GM12801 (cell line): Measurements from ENCODE around the gene ARSJ.

Experiments used
- TF ChIP-seq, protein P1 (sequence below): IDR thresholded peaks from one replicate; pipeline ENCODE4 v1.5.1; 2011; ENCODE audit warnings: control low read depth; ENCODE audit not compliant: insufficient read length; ENCODE audit errors: extremely low read depth

Gene ARSJ

DNA sequence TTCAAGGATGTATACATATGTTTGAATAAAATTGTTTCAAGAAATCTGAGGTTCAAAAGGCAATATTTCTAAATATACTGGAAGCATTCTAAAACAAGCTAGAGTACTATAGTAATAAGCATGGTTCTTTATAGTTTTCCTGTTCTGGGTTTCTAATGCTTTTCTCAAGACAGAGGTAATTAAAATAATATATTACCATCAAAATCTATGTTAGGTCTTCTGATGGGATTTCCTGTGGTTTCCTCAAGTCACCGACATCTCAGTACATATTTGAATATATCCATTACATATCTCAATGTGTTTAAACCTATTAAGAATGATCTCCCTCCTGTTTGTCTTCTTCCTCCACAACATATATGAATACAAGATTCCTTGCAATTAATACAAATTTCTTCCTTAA is 25.6 kb downstream of the ARSJ start:
- TF ChIP-seq, protein P1, sequence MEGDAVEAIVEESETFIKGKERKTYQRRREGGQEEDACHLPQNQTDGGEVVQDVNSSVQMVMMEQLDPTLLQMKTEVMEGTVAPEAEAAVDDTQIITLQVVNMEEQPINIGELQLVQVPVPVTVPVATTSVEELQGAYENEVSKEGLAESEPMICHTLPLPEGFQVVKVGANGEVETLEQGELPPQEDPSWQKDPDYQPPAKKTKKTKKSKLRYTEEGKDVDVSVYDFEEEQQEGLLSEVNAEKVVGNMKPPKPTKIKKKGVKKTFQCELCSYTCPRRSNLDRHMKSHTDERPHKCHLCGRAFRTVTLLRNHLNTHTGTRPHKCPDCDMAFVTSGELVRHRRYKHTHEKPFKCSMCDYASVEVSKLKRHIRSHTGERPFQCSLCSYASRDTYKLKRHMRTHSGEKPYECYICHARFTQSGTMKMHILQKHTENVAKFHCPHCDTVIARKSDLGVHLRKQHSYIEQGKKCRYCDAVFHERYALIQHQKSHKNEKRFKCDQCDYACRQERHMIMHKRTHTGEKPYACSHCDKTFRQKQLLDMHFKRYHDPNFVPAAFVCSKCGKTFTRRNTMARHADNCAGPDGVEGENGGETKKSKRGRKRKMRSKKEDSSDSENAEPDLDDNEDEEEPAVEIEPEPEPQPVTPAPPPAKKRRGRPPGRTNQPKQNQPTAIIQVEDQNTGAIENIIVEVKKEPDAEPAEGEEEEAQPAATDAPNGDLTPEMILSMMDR = no peak

DNA sequence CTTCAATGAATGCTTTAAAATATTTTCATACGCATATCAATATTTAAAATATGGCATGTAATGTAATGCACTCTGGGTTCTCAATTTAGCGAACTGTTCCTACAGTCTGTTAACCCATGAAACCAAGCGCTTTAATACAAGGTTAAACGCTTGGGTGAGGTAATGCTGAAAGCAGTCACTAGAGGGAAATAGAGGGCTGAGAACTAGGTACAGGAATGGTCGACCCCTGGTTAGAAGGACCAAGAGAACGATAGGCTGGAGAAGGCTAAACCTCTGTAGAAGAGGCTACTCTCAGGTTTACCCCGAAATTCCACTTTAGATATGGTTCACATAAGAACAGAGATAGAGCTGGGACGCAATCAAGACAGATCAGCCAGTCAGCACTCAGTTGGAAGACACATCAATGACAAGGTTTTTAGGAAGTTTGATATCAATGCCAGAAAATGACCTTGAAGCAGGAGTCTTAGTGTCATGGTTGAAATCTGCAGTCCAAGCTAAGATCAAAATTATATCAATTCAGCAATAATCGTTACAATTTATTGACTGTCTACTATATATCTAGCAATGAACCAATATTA is 26.9 kb downstream of the ARSJ start:
- TF ChIP-seq, protein P1 = no peak

- TF ChIP-seq, protein P1 = no peak
Observed at GRCh38 chr4:113951263-113951662, 28.2 kb downstream of the ARSJ start.

- TF ChIP-seq, protein P1 = no peak
Observed at GRCh38 chr4:113950207-113950606, 29.2 kb downstream of the ARSJ start.

GRCh38 chr4:113947484-113947883 is 32.0 kb downstream of the ARSJ start:
- TF ChIP-seq, protein P1 = no peak

DNA sequence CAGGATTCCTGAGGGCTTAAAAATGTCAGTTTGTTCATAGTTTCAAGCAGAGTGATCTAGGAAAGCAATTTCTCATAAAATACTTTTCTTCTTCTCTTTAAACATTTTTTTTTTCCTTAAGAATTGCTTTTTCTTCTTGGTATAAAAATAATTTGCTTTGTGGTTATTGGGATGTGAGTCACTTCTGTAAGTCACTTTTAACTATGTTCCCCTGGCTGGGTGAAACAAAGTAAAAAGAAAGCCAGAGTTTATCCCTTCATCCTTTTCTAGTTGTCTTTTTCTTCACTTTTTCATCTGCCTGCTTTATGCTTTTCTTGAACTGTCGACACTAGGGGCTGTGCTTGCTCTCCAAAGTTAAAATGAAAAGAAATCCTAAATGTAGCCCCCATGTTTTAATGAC is 33.5 kb downstream of the ARSJ start:
- TF ChIP-seq, protein P1 = no peak

DNA sequence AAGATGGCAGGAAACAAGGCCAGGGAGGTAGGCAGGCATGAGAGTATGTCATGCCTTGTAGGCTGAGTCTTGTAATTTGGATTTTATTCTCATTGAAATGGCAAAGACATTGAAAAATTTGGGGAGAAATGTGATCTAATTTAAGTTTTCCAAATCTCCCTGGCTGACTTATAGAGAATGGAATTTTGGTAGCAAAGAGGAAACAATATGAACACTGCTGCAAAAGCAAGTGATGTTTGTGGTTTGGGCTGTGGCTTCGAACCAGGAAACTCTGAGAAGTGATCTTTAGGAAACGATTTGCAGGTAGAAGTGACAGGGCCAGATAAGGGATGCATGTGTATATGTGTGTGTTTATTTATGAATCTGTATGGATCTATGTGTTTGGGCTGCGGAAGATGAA is 35.6 kb downstream of the ARSJ start:
- TF ChIP-seq, protein P1 = no peak
